ACHN (cell line): ENCODE measurements around the gene ASB14.

Experiments
- DNase-seq: peaks from one replicate; pipeline ENCODE4 v3.0.0-alpha.2; 2015
- in situ Hi-C: cut with HindIII; loops from 2 replicates; pipeline ENCODE4 v1.10.0; 2017; ENCODE audit warnings: low sequenced_read_pairs, low pct_ligation_motif_present, low pct_unique_long_range_greater_than_20kb

ASB14 gene

GRCh38 chr3:57274845-57275244 lies 17.6 kb downstream of the ASB14 start:
- in situ Hi-C loops: no loop called here
- DNase-seq: no peak

- in situ Hi-C loops: no loop called here
- DNase-seq: no peak
Measured at GRCh38 chr3:57268416-57268815, 24.1 kb downstream of the ASB14 start.

- DNase-seq: no peak
- in situ Hi-C loops: no loop called here
Measured at GRCh38 chr3:57261929-57262328, 30.6 kb downstream of the ASB14 start.

- in situ Hi-C loops: no loop called here
- no peak for DNase-seq
Measured at GRCh38 chr3:57261119-57261518, 31.4 kb downstream of the ASB14 start.

GRCh38 chr3:57257678-57258077 lies 34.8 kb downstream of the ASB14 start:
- no peak for DNase-seq
- in situ Hi-C loops: no loop called here

GRCh38 chr3:57256844-57257243 lies 35.6 kb downstream of the ASB14 start:
- no peak for DNase-seq
- in situ Hi-C loops: no loop called here

- in situ Hi-C loops: no loop called here
- no peak for DNase-seq
Measured at GRCh38 chr3:57252404-57252803, 40.1 kb downstream of the ASB14 start.

GRCh38 chr3:57244946-57245345 lies 47.5 kb downstream of the ASB14 start:
- no peak for DNase-seq

GRCh38 chr3:57234613-57235575 lies 57.6 kb downstream of the ASB14 start:
- DNase-seq: no peak
- in situ Hi-C loops: no loop called here

More at GRCh38 chr3:57244946-57245345, 47.5 kb downstream of the ASB14 start:
- in situ Hi-C loops: no loop called here

- DNase-seq: no peak
Measured at GRCh38 chr3:57233799-57234198, 58.7 kb downstream of the ASB14 start.

GRCh38 chr3:57230006-57230405 lies 62.5 kb downstream of the ASB14 start:
- no peak for DNase-seq
- in situ Hi-C loops: no loop called here

More at GRCh38 chr3:57233799-57234198, 58.7 kb downstream of the ASB14 start:
- in situ Hi-C loops: no loop called here

- DNase-seq: peak; percentile 33
- in situ Hi-C loops: no loop called here
Measured at GRCh38 chr3:57227930-57228751, 64.3 kb downstream of the ASB14 start.

- peak; percentile 90 for DNase-seq
- in situ Hi-C loops: no loop called here
Measured at GRCh38 chr3:57227204-57227929, 65.1 kb downstream of the ASB14 start, which contains the start of gene APPL1. APPL1 (plus strand) TSS chr3:57227729; CDS start chr3:57227884, 155 bp downstream.

- in situ Hi-C loops: no loop called here
- no peak for DNase-seq
Measured at GRCh38 chr3:57226176-57226575, 66.3 kb downstream of the ASB14 start.

GRCh38 chr3:57224856-57225255 lies 67.6 kb downstream of the ASB14 start:
- DNase-seq: no peak
- in situ Hi-C loops: no loop called here

- peak; percentile 39 for DNase-seq
- in situ Hi-C loops: no loop called here
Measured at GRCh38 chr3:57221883-57222282, 70.6 kb downstream of the ASB14 start.
